ENCODE measurements around the gene PFN1. TPM values are rescaled to one million over a fixed set of nuclear protein-coding genes. Genes with fewer than 3 reads are reported as not detected.

PFN1 gene
- total and polyA plus RNA-seq, 10 of the 15 experiments (the other 5 are each of a cell fraction or from before 2014, with no cell fraction given) = 154 to 3,892 (median 1,918) TPM

- H3K36me3 ChIP-seq (ENCODE audit: control insufficient read depth in 2 of 2, insufficient read depth in 2 of 2, low read length in 1 of 2) = peaks cover 4 to 6% of the 10 kb centered on the region in 2 experiments
- H3K9me3 ChIP-seq (replicated peaks; ENCODE audit: control insufficient read depth, insufficient read depth, low read length) = no peaks in the 10 kb centered on the region
- H3K4me1 ChIP-seq (ENCODE audit: control insufficient read depth, insufficient read depth, low read length) = peaks cover 17% of the 10 kb centered on the region
- H3K4me2 ChIP-seq (ENCODE audit: control insufficient read depth, insufficient read depth) = no peak overlapping the region
- TF ChIP-seq BCL11A (IDR thresholded peaks at IDR 0.05; ENCODE audit: low read depth, low read length) (no peak), RB1 (IDR thresholded peaks at IDR 0.05; ENCODE audit: borderline replicate concordance) (no peak), BACH1 (IDR thresholded peaks at IDR 0.05; ENCODE audit: borderline replicate concordance) (no peak), MYC (IDR thresholded peaks at IDR 0.05; ENCODE audit: insufficient read depth, insufficient read length, insufficient replicate concordance, low read length, severe bottlenecking) (no peak), JUND (IDR thresholded peaks at IDR 0.05; ENCODE audit: low read depth, low read length) (no peak), STAT3 (IDR thresholded peaks at IDR 0.05; ENCODE audit: low read depth, low read length) (no peak), RFX5 (IDR thresholded peaks at IDR 0.05; ENCODE audit: low read depth, low read length) (no peak)
- ChIA-PET POLR2A (interaction anchor here (0.7 to 17.5 kb wide), 4 partner anchors 10 to 435 kb away, joined by 3 to 272 read pairs (median 6); partner anchors contain the start of gene SPAG7), SMC1A (ENCODE audit: uncharacterized antibody, unreplicated experiment) (no interaction called here), CTCF (interaction anchor here (1.3 to 3.8 kb wide), 3 partner anchors 12 to 46 kb away, joined by 3 to 21 read pairs (median 16); partner anchors contain the start of gene SPAG7), RAD21 (ENCODE audit: unreplicated experiment) (no interaction called here)
- no peak overlapping the region for H2AFZ ChIP-seq (ENCODE audit: control insufficient read depth, low read depth, low read length)
- BruUV-seq (replicated peaks) = no TSS peak
- FAIRE-seq = no peak
- H3K79me2 ChIP-seq (ENCODE audit: control insufficient read depth, insufficient read depth, low read length) = peaks cover 14% of the 10 kb centered on the region
- H3K27me3 ChIP-seq (replicated peaks in 1 of 2; ENCODE audit: control insufficient read depth in 2 of 2, insufficient read depth in 2 of 2, low read length in 1 of 2) = no peaks in the 10 kb centered on the region
- no peak overlapping the region for H3K9ac ChIP-seq (ENCODE audit: control insufficient read depth, insufficient read depth, low read length)
- DNase-seq (ENCODE audit: low read depth, low spot score) = no peak
- ATAC-seq = no peak
- in situ Hi-C loops (cut with MboI) (no loop called here), intact Hi-C loops (cut with micrococcal nuclease; ENCODE audit: unreplicated experiment) (no loop called here)
- H4K20me1 ChIP-seq (ENCODE audit: control insufficient read depth, insufficient read depth) = no peaks in the 10 kb centered on the region
- H3K27ac ChIP-seq (ENCODE audit: control insufficient read depth, insufficient read depth) = no peak overlapping the region
- 97% methylated on average over 8 of the region's 8 CpGs for WGBS (ENCODE audit: insufficient coverage, insufficient replicate concordance, low lambda C conversion rate, missing lambda C conversion rate)
- H3K4me3 ChIP-seq = no peak overlapping the region
Measured at GRCh38 chr17:4955091-4955490, 6.8 kb upstream of the PFN1 start.

DNA sequence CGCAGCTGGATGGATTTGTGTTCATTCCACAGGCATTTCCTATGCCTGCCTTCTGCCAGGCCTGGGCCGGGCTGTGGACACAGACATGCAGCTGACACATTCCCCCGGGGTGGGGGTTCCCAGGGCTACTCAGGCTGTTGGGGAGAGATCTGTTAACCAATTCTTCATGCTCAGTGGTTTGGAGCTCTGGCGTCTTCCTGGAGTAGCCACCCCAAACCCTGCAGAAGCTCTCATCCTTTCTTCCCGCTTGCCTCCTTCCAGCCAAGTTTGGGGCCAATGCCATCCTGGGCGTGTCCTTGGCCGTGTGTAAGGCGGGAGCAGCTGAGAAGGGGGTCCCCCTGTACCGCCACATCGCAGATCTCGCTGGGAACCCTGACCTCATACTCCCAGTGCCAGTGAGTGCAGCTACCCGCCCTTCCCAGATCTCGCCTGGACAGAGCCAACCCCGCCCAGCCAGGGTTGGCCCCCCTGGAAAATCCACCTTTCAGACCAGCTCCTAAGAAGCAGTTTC, 5.2 kb upstream of the PFN1 start:
- POLR2A ChIA-PET = interaction anchor here (0.6 to 17.5 kb wide), 4 partner anchors 12 to 83 kb away, joined by 3 to 272 read pairs (median 10); partner anchors contain the start of genes RNF167, SLC25A11 and SPAG7
- SMC1A ChIA-PET (ENCODE audit: uncharacterized antibody, unreplicated experiment) = interaction anchor here (2.0 to 3.4 kb wide), 2 partner anchors 14 to 108 kb away, joined by 4 to 12 read pairs; partner anchors contain the start of genes RNF167 and SLC25A11
- H2AFZ ChIP-seq (ENCODE audit: control insufficient read depth, low read depth, low read length) = no peak overlapping the region

More for the DNA sequence above, 5.2 kb upstream of the PFN1 start:
- Histone ChIP-seq H3K27ac (ENCODE audit: control insufficient read depth, insufficient read depth) (no peak overlapping the region), H3K27me3 (replicated peaks in 1 of 2; ENCODE audit: control insufficient read depth in 2 of 2, insufficient read depth in 2 of 2, low read length in 1 of 2) (no peaks in the 10 kb centered on the region), H3K79me2 (ENCODE audit: control insufficient read depth, insufficient read depth, low read length) (peaks cover 14% of the 10 kb centered on the region), H3K4me2 (ENCODE audit: control insufficient read depth, insufficient read depth) (no peak overlapping the region), H3K9me3 (replicated peaks; ENCODE audit: control insufficient read depth, insufficient read depth, low read length) (no peaks in the 10 kb centered on the region), H4K20me1 (ENCODE audit: control insufficient read depth, insufficient read depth) (no peaks in the 10 kb centered on the region), H3K9ac (ENCODE audit: control insufficient read depth, insufficient read depth, low read length) (no peak overlapping the region), H3K4me1 (ENCODE audit: control insufficient read depth, insufficient read depth, low read length) (peaks cover 17% of the 10 kb centered on the region), H3K4me3 (no peak overlapping the region), H3K36me3 (ENCODE audit: control insufficient read depth in 2 of 2, insufficient read depth in 2 of 2, low read length in 1 of 2) (no peaks in the 10 kb centered on the region)
- no peak for TF ChIP-seq CTCF (IDR thresholded peaks at IDR 0.05 in 2 of 3, conservative IDR thresholded peaks at IDR 0.05 in 1 of 3; ENCODE audit: control insufficient read depth in 2 of 3, extremely low read depth in 1 of 3, insufficient read depth in 1 of 3, low read depth in 3 of 3, low read length in 3 of 3)
- TF ChIP-seq SMC3 (IDR thresholded peaks at IDR 0.05; ENCODE audit: borderline replicate concordance, low read length) = no peak
- TF ChIP-seq NBN (IDR thresholded peaks at IDR 0.05) = no peak
- no peak for TF ChIP-seq TCF12 (IDR thresholded peaks at IDR 0.05; ENCODE audit: low read depth, low read length)
- no peak for TF ChIP-seq GATAD2B (conservative IDR thresholded peaks at IDR 0.05; ENCODE audit: low read depth)
- no peak for TF ChIP-seq MEF2B (IDR thresholded peaks at IDR 0.05; ENCODE audit: partially characterized antibody, poor library complexity, severe bottlenecking)
- TF ChIP-seq EP300 (IDR thresholded peaks at IDR 0.05; ENCODE audit: borderline replicate concordance in 1 of 2, control insufficient read depth in 1 of 2, low read depth in 2 of 2, low read length in 2 of 2) = no peak
- TF ChIP-seq SIN3A (IDR thresholded peaks at IDR 0.05; ENCODE audit: low read depth, low read length) = no peak
- no peak for TF ChIP-seq SUZ12 (IDR thresholded peaks at IDR 0.05; ENCODE audit: unreplicated experiment)
- no TSS peak for BruUV-seq (replicated peaks)
- no peak for FAIRE-seq
- in situ Hi-C loops (cut with MboI) (no loop called here), intact Hi-C loops (cut with micrococcal nuclease; ENCODE audit: unreplicated experiment) (no loop called here)
- ChIA-PET RAD21 (ENCODE audit: unreplicated experiment) (interaction anchor here (0.7 to 9.8 kb wide), 2 partner anchors 12 to 44 kb away, joined by 3 to 73 read pairs; partner anchors contain the start of gene SPAG7), CTCF (interaction anchor here (1.2 to 1.7 kb wide), 5 partner anchors 9 to 77 kb away, joined by 3 to 5 read pairs (median 4); partner anchors contain the start of genes RNF167 and SLC25A11)
- ATAC-seq = no peak
- no peak for DNase-seq (ENCODE audit: low read depth, low spot score)
- WGBS (ENCODE audit: insufficient coverage, insufficient replicate concordance, low lambda C conversion rate, missing lambda C conversion rate) = 75% methylated on average over 14 of the region's 14 CpGs

Data from GM12878 (cell line).